SK-N-SH treated with all-trans-retinoic acid at 6 μM for 48 hours (cell line): Measurements from ENCODE around the gene DAB1.

Source experiments
- ATAC-seq: fragments of 200-7000 bp; cut with Tn5 transposase; 3 replicates; pipeline ENCODE4 v1.9.1; 2020; ENCODE audit warnings: mild to moderate bottlenecking, moderate library complexity
- ARNTL ChIP-seq: fragments of 450-650 bp; formaldehyde crosslinking; IDR thresholded peaks from 2 replicates; pipeline ENCODE4 v1.5.0; 2020; ENCODE audit warnings: low read depth, mild to moderate bottlenecking, moderate library complexity, borderline replicate concordance
- BACH2 ChIP-seq: fragments of 250-450 bp; sonication (Bioruptor Pico); IDR thresholded peaks from 2 replicates; pipeline ENCODE4 v1.9.0; 2021; ENCODE audit warnings: mild to moderate bottlenecking, borderline replicate concordance
- CSDC2 ChIP-seq: fragments of 250-450 bp; sonication (Bioruptor Pico); IDR thresholded peaks from 2 replicates; pipeline ENCODE4 v1.5.0; 2020; ENCODE audit warnings: mild to moderate bottlenecking, moderate library complexity
- ESRRG ChIP-seq: fragments of 250-450 bp; sonication (Bioruptor Pico); IDR thresholded peaks from 2 replicates; pipeline ENCODE4 v1.6.1; 2021; ENCODE audit warnings: mild to moderate bottlenecking
- GLIS3 ChIP-seq: fragments of 250-450 bp; sonication (Bioruptor Pico); IDR thresholded peaks from 2 replicates; pipeline ENCODE4 v1.5.0; 2020; ENCODE audit warnings: mild to moderate bottlenecking, moderate library complexity
- ISL1 ChIP-seq: fragments of 250-450 bp; sonication (Bioruptor Pico); IDR thresholded peaks from 2 replicates; pipeline ENCODE4 v2.1.2; 2022; ENCODE audit warnings: mild to moderate bottlenecking, moderate library complexity
- OSR1 ChIP-seq: fragments of 250-450 bp; sonication (Bioruptor Pico); IDR thresholded peaks from 2 replicates; pipeline ENCODE4 v1.8.0; 2022; ENCODE audit warnings: moderate library complexity, mild to moderate bottlenecking, inconsistent platforms
- PPARA ChIP-seq: fragments of 250-450 bp; sonication (Bioruptor Pico); IDR thresholded peaks from 2 replicates; pipeline ENCODE4 v1.5.0; 2020; ENCODE audit warnings: mild to moderate bottlenecking, borderline replicate concordance
- RARB ChIP-seq: fragments of 250-450 bp; sonication (Bioruptor Pico); IDR thresholded peaks from 2 replicates; pipeline ENCODE4 v1.8.0; 2021; ENCODE audit warnings: mild to moderate bottlenecking, moderate library complexity
- SNAI2 ChIP-seq: fragments of 250-450 bp; sonication (Bioruptor Pico); IDR thresholded peaks from 2 replicates; pipeline ENCODE4 v1.5.0; 2020; ENCODE audit warnings: mild to moderate bottlenecking, moderate library complexity
- TCF4 ChIP-seq: fragments of 250-450 bp; sonication (Bioruptor Pico); IDR thresholded peaks from 2 replicates; pipeline ENCODE4 v1.8.0; 2021; ENCODE audit warnings: mild to moderate bottlenecking, moderate library complexity, borderline replicate concordance
- TOX ChIP-seq: fragments of 250-450 bp; sonication (Bioruptor Pico); IDR thresholded peaks from 2 replicates; pipeline ENCODE4 v1.8.0; 2021; ENCODE audit warnings: mild to moderate bottlenecking, moderate library complexity, borderline replicate concordance
- ZC3H10 ChIP-seq: fragments of 250-450 bp; sonication (Bioruptor Pico); IDR thresholded peaks from 2 replicates; pipeline ENCODE4 v1.5.1; 2021; ENCODE audit warnings: mild to moderate bottlenecking, moderate library complexity
- ZFP3 ChIP-seq: fragments of 250-450 bp; sonication (Bioruptor Pico); IDR thresholded peaks from 2 replicates; pipeline ENCODE4 v1.5.0; 2020; ENCODE audit warnings: mild to moderate bottlenecking, moderate library complexity
- ZFP30 ChIP-seq: fragments of 450-650 bp; formaldehyde crosslinking; IDR thresholded peaks from 2 replicates; pipeline ENCODE4 v1.5.0; 2022; ENCODE audit warnings: mild to moderate bottlenecking, moderate library complexity
- ZNF565 ChIP-seq: fragments of 450-650 bp; formaldehyde crosslinking; conservative IDR thresholded peaks from 2 replicates; pipeline ENCODE4 v1.5.0; 2020; ENCODE audit warnings: low read depth, mild to moderate bottlenecking, moderate library complexity
- ZNF70 ChIP-seq: fragments of 450-650 bp; formaldehyde crosslinking; IDR thresholded peaks from 2 replicates; pipeline ENCODE4 v1.5.0; 2020; ENCODE audit warnings: mild to moderate bottlenecking, moderate library complexity
- ZNF8 ChIP-seq: fragments of 450-650 bp; formaldehyde crosslinking; IDR thresholded peaks from 2 replicates; pipeline ENCODE4 v1.5.0; 2020; ENCODE audit warnings: mild to moderate bottlenecking, moderate library complexity
- TF ChIP-seq, protein P1 (sequence below): fragments of 250-450 bp; sonication (Bioruptor Pico); IDR thresholded peaks from 2 replicates; pipeline ENCODE4 v1.8.0; 2021; ENCODE audit warnings: low read depth, mild to moderate bottlenecking, moderate library complexity, borderline replicate concordance
- TF ChIP-seq, protein P2 (sequence below): fragments of 250-450 bp; sonication (Bioruptor Pico); IDR thresholded peaks from 2 replicates; pipeline ENCODE4 v1.8.0; 2020; ENCODE audit warnings: mild to moderate bottlenecking, moderate library complexity, borderline replicate concordance
- TF ChIP-seq, protein P3 (sequence below): fragments of 250-450 bp; sonication (Bioruptor Pico); IDR thresholded peaks from 2 replicates; pipeline ENCODE4 v1.5.1; 2020; ENCODE audit warnings: low read depth, mild to moderate bottlenecking, moderate library complexity
- TF ChIP-seq, protein P4 (sequence below): fragments of 250-450 bp; sonication (Bioruptor Pico); IDR thresholded peaks from 2 replicates; pipeline ENCODE4 v1.5.1; 2021; ENCODE audit warnings: mild to moderate bottlenecking, moderate library complexity

The DAB1 gene

DNA sequence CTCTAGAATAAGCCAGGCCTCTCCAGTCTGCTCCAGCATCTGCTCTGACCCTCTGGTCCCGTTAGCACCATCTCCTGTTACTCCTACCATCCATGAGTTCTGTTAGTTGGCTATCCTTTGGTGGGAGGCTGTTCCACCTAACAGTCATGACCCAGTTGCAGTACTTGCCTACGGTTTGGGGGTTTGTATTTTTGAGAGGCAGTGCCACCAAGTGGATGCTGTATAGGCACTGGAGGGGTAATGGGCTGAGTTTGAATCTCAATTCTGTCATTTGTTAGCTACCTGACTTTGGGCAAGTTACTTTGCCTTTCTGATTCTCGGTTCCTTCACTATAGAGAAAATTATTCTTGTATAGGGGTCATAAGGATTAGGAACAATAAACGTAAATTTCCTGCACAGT lies 445.9 kb downstream of the DAB1 start:
- TF ChIP-seq, protein P1, sequence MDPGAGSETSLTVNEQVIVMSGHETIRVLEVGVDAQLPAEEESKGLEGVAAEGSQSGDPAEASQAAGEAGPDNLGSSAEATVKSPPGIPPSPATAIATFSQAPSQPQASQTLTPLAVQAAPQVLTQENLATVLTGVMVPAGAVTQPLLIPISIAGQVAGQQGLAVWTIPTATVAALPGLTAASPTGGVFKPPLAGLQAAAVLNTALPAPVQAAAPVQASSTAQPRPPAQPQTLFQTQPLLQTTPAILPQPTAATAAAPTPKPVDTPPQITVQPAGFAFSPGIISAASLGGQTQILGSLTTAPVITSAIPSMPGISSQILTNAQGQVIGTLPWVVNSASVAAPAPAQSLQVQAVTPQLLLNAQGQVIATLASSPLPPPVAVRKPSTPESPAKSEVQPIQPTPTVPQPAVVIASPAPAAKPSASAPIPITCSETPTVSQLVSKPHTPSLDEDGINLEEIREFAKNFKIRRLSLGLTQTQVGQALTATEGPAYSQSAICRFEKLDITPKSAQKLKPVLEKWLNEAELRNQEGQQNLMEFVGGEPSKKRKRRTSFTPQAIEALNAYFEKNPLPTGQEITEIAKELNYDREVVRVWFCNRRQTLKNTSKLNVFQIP (CRISPR knock-in tag) = no peak
- TF ChIP-seq TOX (CRISPR knock-in tag) (no peak), OSR1 (no peak), ZFP3 (CRISPR knock-in tag) (no peak), RARB (CRISPR knock-in tag) (no peak), ESRRG (no peak), ZNF565 (no peak), CSDC2 (no peak), SNAI2 (no peak), ZNF8 (CRISPR knock-in tag) (no peak), ISL1 (CRISPR knock-in tag) (no peak), ARNTL (no peak), ZC3H10 (CRISPR knock-in tag) (no peak), TCF4 (no peak), ZNF70 (CRISPR knock-in tag) (no peak), GLIS3 (CRISPR knock-in tag) (no peak)
- TF ChIP-seq, protein P2, sequence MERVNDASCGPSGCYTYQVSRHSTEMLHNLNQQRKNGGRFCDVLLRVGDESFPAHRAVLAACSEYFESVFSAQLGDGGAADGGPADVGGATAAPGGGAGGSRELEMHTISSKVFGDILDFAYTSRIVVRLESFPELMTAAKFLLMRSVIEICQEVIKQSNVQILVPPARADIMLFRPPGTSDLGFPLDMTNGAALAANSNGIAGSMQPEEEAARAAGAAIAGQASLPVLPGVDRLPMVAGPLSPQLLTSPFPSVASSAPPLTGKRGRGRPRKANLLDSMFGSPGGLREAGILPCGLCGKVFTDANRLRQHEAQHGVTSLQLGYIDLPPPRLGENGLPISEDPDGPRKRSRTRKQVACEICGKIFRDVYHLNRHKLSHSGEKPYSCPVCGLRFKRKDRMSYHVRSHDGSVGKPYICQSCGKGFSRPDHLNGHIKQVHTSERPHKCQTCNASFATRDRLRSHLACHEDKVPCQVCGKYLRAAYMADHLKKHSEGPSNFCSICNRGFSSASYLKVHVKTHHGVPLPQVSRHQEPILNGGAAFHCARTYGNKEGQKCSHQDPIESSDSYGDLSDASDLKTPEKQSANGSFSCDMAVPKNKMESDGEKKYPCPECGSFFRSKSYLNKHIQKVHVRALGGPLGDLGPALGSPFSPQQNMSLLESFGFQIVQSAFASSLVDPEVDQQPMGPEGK (CRISPR knock-in tag) = no peak
- TF ChIP-seq, protein P3, sequence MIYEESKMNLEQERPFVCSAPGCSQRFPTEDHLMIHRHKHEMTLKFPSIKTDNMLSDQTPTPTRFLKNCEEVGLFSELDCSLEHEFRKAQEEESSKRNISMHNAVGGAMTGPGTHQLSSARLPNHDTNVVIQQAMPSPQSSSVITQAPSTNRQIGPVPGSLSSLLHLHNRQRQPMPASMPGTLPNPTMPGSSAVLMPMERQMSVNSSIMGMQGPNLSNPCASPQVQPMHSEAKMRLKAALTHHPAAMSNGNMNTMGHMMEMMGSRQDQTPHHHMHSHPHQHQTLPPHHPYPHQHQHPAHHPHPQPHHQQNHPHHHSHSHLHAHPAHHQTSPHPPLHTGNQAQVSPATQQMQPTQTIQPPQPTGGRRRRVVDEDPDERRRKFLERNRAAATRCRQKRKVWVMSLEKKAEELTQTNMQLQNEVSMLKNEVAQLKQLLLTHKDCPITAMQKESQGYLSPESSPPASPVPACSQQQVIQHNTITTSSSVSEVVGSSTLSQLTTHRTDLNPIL (CRISPR knock-in tag) = no peak
- TF ChIP-seq, protein P4, sequence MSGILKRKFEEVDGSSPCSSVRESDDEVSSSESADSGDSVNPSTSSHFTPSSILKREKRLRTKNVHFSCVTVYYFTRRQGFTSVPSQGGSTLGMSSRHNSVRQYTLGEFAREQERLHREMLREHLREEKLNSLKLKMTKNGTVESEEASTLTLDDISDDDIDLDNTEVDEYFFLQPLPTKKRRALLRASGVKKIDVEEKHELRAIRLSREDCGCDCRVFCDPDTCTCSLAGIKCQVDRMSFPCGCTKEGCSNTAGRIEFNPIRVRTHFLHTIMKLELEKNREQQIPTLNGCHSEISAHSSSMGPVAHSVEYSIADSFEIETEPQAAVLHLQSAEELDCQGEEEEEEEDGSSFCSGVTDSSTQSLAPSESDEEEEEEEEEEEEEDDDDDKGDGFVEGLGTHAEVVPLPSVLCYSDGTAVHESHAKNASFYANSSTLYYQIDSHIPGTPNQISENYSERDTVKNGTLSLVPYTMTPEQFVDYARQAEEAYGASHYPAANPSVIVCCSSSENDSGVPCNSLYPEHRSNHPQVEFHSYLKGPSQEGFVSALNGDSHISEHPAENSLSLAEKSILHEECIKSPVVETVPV (CRISPR knock-in tag) = no peak
- ATAC-seq = no peak

DNA sequence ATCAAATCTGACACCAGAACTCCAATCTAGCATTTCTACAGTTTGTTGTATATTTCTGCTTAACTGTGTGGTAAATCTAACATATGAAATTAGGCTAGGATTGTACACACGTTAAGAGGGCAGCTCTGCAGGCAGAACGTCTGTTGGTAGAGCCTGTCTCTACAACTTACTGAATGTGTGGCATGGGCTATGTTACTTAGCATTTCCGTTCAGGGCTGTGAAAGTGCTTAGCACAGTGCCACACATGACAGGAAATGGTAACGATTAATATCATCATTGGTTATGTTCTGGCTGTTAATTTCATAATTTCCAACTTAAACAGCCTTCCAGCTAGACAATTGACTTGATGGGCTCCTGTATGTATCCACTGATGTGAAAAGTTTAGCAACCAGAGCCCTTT lies 448.4 kb downstream of the DAB1 start:
- ATAC-seq = no peak
- TF ChIP-seq PPARA (CRISPR knock-in tag) (no peak), SNAI2 (no peak)

DNA sequence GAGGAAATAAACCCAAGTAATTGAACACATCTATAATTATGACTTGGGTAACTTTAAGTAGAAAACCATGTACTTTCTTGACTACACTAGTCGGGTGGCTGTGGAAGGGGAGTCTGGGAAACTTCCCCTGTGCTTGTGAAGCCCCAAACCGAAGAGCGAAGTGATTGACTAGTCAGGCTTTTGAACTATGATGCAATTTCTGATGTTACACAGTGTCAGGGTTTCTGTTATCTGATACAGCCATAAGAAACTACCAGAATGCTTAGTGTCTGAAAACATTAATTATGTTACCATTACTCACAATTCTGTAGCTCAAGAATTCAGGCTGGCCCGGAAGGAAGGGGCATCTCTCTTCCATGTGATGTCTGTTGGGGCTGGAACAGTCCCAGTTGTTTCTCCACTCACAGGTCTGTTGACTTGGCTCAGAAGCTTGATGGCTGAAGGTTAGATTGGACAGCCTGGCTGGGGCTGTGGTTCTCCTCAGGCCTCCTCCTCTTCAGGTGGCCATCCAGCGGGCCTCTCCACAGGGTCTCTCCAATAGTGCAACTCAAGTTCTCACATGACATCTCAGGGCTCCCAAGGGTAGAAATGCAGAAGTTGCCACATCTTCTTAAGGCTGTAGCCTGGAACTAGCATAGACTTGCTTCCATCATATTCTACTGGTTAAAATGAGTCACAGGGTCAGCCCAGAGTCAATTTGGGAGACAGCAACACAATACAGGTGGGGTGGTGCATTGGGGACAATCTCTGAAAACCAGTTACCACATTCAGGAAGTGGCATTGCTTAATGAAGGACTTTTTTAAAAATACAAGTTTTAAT lies 449.7 kb downstream of the DAB1 start:
- TF ChIP-seq BACH2 (no peak), ZFP30 (CRISPR knock-in tag) (no peak), ISL1 (CRISPR knock-in tag) (no peak), ESRRG (no peak), ZFP3 (CRISPR knock-in tag) (no peak)
- TF ChIP-seq, protein P1 (CRISPR knock-in tag) = no peak
- no peak for ATAC-seq

DNA sequence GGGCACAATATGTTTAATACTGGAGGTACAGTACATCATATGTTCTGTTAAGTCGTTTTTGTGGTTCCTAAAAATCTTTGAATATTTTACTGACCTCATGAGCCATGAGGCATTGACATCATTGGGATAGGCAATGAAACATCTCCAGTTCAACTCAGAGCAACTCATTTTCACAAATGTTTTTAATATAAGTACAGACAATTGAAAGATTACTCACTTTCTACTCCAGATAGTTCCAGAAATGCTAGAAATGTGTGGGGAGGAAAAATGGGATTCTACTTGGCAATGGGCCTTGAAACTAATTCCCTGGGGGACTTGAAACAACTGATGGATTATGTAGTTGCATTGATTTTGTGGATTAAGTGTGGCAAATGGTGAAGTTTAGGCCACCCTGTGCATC lies 450.9 kb downstream of the DAB1 start:
- ATAC-seq = no peak
- TF ChIP-seq, protein P2 (CRISPR knock-in tag) = no peak
- TF ChIP-seq BACH2 = no peak
- no peak for TF ChIP-seq ISL1 (CRISPR knock-in tag)
- TF ChIP-seq TCF4 = no peak
- no peak for TF ChIP-seq ESRRG
- TF ChIP-seq, protein P4 (CRISPR knock-in tag) = no peak
- no peak for TF ChIP-seq TOX (CRISPR knock-in tag)
- no peak for TF ChIP-seq ZNF8 (CRISPR knock-in tag)
- no peak for TF ChIP-seq OSR1
- no peak for TF ChIP-seq ZC3H10 (CRISPR knock-in tag)
